Naive thymus-derived CD4-positive, alpha-beta T cell (primary cell): Measurements from ENCODE around the gene ANAPC2. TPM values are rescaled to one million over a fixed set of nuclear protein-coding genes. Genes with fewer than 3 reads are reported as not detected.

ENCODE experiments used
- ATAC-seq: fragments of 150-1000 bp; cut with Tn5 transposase; 2 replicates; pipeline ENCODE4 v1.10.0; 2021; ENCODE audit warnings: mild to moderate bottlenecking, moderate library complexity
- CTCF ChIA-PET: fragments of 350-600 bp; sonication (Branson Sonifier 250); formaldehyde crosslinking; loops from one replicate; lab custom pipeline; 2021; ENCODE audit warnings: antibody characterized with exemption; lab: Charles Lee
- POLR2A ChIA-PET: fragments of 350-600 bp; sonication (Branson Sonifier 250); formaldehyde crosslinking; loops from one replicate; lab custom pipeline; 2021; ENCODE audit warnings: antibody characterized with exemption, inconsistent platforms; lab: Charles Lee
- DNase-seq, 9 donors: peaks; one replicate each; pipeline versions ENCODE4 v3.0.0 to v3.0.0-alpha.2; 2020 to 2022; ENCODE audit warnings: mixed read lengths in 1 of 9
- H3K27ac ChIP-seq: one replicate; pipeline ENCODE4 v1.7.0; 2013; ENCODE audit warnings: mild to moderate bottlenecking, low read depth, low read length, moderate library complexity
- H3K27me3 ChIP-seq, 2 donors: one replicate each; pipeline ENCODE4 v1.7.0; 2013; ENCODE audit warnings: low read length in 2 of 2, mild to moderate bottlenecking in 2 of 2, moderate library complexity in 2 of 2; ENCODE audit not compliant: control insufficient read depth in 2 of 2, insufficient read depth in 2 of 2
- H3K36me3 ChIP-seq, 3 experiments: 1 replicate in 2 of 3; 2 replicates in 1 of 3; pipeline ENCODE4 v1.7.0; 2013; ENCODE audit warnings: low read length in 3 of 3, mild to moderate bottlenecking in 3 of 3, moderate library complexity in 1 of 3; ENCODE audit not compliant: insufficient read depth in 3 of 3, control insufficient read depth in 2 of 3
- H3K4me1 ChIP-seq, 2 donors: one replicate each; pipeline ENCODE4 v1.7.0; 2013; ENCODE audit warnings: low read length in 2 of 2, mild to moderate bottlenecking in 2 of 2, moderate library complexity in 1 of 2; ENCODE audit not compliant: control insufficient read depth in 2 of 2, insufficient read depth in 2 of 2
- H3K4me3 ChIP-seq: 2 replicates; pipeline ENCODE4 v1.7.0; 2013; ENCODE audit warnings: mild to moderate bottlenecking, low read length
- H3K9me3 ChIP-seq, 3 experiments: 1 replicate in 2 of 3; 2 replicates in 1 of 3; pipeline ENCODE4 v1.7.0; 2013; ENCODE audit warnings: low read length in 3 of 3; ENCODE audit not compliant: control insufficient read depth in 2 of 3
- H3K27ac Mint-ChIP-seq, 9 donors: one replicate each; pipeline ENCODE4 v1.8.0; 2020 to 2022; ENCODE audit warnings: mixed read lengths in 9 of 9, mild to moderate bottlenecking in 8 of 9, moderate library complexity in 5 of 9, inconsistent platforms in 2 of 9
- H3K27me3 Mint-ChIP-seq, 5 donors: one replicate each; pipeline ENCODE4 v1.8.0; 2021 to 2022; ENCODE audit warnings: mixed read lengths in 5 of 5, mild to moderate bottlenecking in 1 of 5
- H3K36me3 Mint-ChIP-seq, 5 donors: one replicate each; pipeline ENCODE4 v1.8.0; 2020 to 2022; ENCODE audit warnings: mixed read lengths in 5 of 5, mild to moderate bottlenecking in 3 of 5, inconsistent platforms in 1 of 5
- H3K4me1 Mint-ChIP-seq, 7 donors: one replicate each; pipeline ENCODE4 v1.8.0; 2020 to 2022; ENCODE audit warnings: mixed read lengths in 7 of 7, mild to moderate bottlenecking in 3 of 7, inconsistent platforms in 1 of 7
- H3K4me3 Mint-ChIP-seq, 10 donors: one replicate each; pipeline ENCODE4 v1.8.0; 2020 to 2022; ENCODE audit warnings: mild to moderate bottlenecking in 10 of 10, mixed read lengths in 10 of 10, moderate library complexity in 6 of 10, inconsistent platforms in 2 of 10
- H3K9me3 Mint-ChIP-seq, 11 donors: one replicate each; pipeline ENCODE4 v1.8.0; 2020 to 2022; ENCODE audit warnings: mixed read lengths in 11 of 11, mild to moderate bottlenecking in 4 of 11, inconsistent platforms in 1 of 11, moderate library complexity in 1 of 11
- intact Hi-C, 2 donors: fragments of 100-400 bp; cut with micrococcal nuclease; formaldehyde crosslinking; loops; one replicate each; pipeline ENCODE4 v1.15.1; 2023
- polyA plus RNA-seq, 2 donors: library from polyadenylated mRNA; unstranded; fragments of 300-500 nt; fragmentation: Illumina TruSeq; gene quantifications; one replicate each; pipeline ENCODE4 v1.2.3, GENCODE V29; 2021
- total RNA-seq, 6 experiments: library from RNA in 5 of 6; stranded (reverse) in 5 of 6; gene quantifications; 1 replicate in 5 of 6; 2 replicates in 1 of 6; pipeline ENCODE4 v1.2.3 and lab custom pipeline; 2021 to 2026

Gene ANAPC2
- total and polyA plus RNA-seq, 7 experiments from 2014 or later: 7.4 to 147 (median 131) TPM

DNA sequence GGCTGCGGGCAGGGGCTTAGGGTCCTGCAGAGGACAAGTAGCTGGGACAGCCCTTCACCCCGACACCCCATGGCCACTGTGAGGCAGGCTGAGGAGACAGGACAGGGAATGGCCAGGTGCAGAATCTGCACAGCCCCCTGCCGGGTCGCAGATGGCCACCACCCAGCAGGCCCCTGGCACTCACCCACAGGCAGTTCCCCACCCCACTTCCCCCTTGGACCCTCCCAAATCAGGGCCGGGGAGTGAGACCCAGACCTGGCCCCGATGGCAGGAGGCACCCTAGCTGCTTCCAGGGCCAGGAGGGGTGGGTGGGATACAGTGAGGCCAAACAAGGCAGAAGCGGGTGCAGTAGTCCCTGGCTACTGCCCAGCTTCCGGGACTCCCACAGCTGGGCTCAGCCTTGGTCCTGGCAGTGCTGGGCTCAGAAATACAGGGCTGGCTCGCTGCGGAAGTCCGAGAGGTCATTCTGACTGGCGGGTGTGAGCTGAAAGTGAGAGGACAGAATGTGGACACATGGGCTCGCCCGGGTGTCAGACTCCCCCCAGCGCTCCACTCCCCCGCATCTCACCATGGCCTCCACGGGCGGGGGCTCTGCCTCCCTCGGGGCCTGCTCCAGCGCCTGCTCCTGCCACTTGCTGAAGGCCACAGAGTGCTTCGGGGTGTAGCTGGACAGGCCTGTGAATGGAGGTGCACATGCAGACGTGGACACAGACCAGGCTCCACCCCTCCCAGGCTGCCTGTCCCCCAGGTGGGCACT is 3.5 kb upstream of the ANAPC2 start:
- intact Hi-C loops: no loop called here
- Histone ChIP-seq H3K27me3 (no peaks in the 10 kb centered on the region), H3K9me3 (no peaks in the 10 kb centered on the region), H3K4me1 (peaks cover 22 to 23% of the 10 kb centered on the region in 2 donors), H3K27ac (no peak overlapping the region), H3K4me3 (no peak overlapping the region), H3K36me3 (peaks cover 0 to 31% (median 0%) of the 10 kb centered on the region in 3 experiments)
- CTCF ChIA-PET: no interaction called here
- Mint-ChIP-seq H3K4me3 (no peak overlapping the region), H3K9me3 (peaks cover 0 to 2% (median 0%) of the 10 kb centered on the region in 11 donors), H3K27ac (no peak overlapping the region), H3K4me1 (peaks cover 6 to 36% (median 22%) of the 10 kb centered on the region in 7 donors), H3K27me3 (no peaks in the 10 kb centered on the region), H3K36me3 (peaks cover 0 to 6% (median 0%) of the 10 kb centered on the region in 5 donors)
- ATAC-seq (no peak), DNase-seq (no peak)
- POLR2A ChIA-PET: interaction anchor here (0.6 to 10.4 kb wide), 4 partner anchors 13 to 55 kb away, joined by 3 to 136 read pairs (median 5); partner anchors contain the start of genes NDOR1, TMEM203 and TPRN

DNA sequence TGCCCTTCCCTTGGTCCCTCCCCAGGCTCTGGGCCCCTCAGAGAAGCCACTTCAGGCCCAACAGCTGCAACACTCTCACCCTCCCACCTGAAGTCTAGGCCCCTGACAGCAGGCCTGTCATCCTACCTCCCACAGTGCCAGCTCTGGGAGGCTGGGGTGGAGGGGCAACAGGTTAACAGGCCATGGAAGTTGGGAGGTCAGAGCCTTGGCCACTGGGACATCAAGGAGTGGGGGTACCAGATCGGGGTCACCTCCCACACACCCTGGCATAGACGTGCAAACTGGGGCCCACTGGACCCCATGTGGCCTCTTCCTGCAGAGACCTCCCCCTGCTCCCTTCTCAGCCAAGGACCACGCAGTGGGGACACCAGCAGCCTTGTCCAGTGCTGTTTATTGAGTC is 2.9 kb upstream of the ANAPC2 start:
- intact Hi-C loops: no loop called here
- peak overlapping the region in 3 of 10 donors; percentile 52 to 95 (median 69) for H3K4me3 Mint-ChIP-seq
- Histone ChIP-seq H3K4me1 (peaks cover 28 to 29% of the 10 kb centered on the region in 2 donors), H3K27me3 (no peaks in the 10 kb centered on the region), H3K9me3 (no peaks in the 10 kb centered on the region), H3K36me3 (peaks cover 0 to 37% (median 0%) of the 10 kb centered on the region in 3 experiments), H3K4me3 (no peak overlapping the region), H3K27ac (no peak overlapping the region)
- ChIA-PET CTCF (no interaction called here), POLR2A (interaction anchor here (0.6 to 10.4 kb wide), 4 partner anchors 13 to 62 kb away, joined by 3 to 136 read pairs (median 7); partner anchors contain the start of genes NDOR1, TMEM203 and TPRN)
- H3K36me3 Mint-ChIP-seq: peaks cover 0 to 6% (median 0%) of the 10 kb centered on the region in 5 donors
- H3K27ac Mint-ChIP-seq: peak overlapping the region in 3 of 9 donors; percentile 42 to 86 (median 63)
- no peaks in the 10 kb centered on the region for H3K27me3 Mint-ChIP-seq
- ATAC-seq (no peak), DNase-seq (no peak)
- H3K9me3 Mint-ChIP-seq: peaks cover 0 to 2% (median 0%) of the 10 kb centered on the region in 11 donors
- H3K4me1 Mint-ChIP-seq: peaks cover 7 to 42% (median 26%) of the 10 kb centered on the region in 7 donors

DNA sequence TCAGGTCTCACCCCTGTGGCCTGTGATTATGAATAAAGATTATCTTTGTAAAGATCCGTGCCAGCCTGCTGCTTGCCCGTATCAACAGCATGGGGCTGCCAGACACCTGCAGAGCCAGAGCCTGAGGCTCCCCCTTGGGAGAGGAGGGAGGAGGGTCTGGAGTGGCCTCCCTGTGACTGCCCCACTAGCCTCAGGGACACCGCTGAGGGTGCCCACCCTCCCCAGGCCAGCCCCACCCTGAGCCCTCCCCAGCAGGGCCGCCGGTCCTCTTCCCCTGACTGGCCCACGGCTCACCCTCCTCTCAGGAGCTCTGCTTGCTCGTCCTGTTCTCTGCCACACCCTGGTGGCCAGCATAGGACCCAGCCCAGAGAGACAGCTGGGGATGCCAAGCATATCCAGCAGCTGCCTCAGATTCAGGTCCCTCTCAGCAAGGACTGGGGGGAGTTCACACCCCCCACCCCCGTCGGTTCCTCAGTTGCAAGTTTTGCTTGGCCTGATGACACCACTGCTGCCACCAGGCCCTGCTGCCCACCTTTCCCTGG is 2.0 kb upstream of the ANAPC2 start:
- Histone ChIP-seq H3K4me3 (no peak overlapping the region), H3K9me3 (no peaks in the 10 kb centered on the region), H3K27me3 (no peaks in the 10 kb centered on the region), H3K36me3 (peaks cover 0 to 46% (median 0%) of the 10 kb centered on the region in 3 experiments), H3K27ac (peak overlapping the region; percentile 99), H3K4me1 (peaks cover 30 to 32% of the 10 kb centered on the region in 2 donors)
- ATAC-seq (no peak), DNase-seq (no peak)
- peak overlapping the region in 7 of 9 donors; percentile 42 to 86 (median 66) for H3K27ac Mint-ChIP-seq
- intact Hi-C loops: no loop called here
- peak overlapping the region in 9 of 10 donors; percentile 30 to 95 (median 64) for H3K4me3 Mint-ChIP-seq
- CTCF ChIA-PET: interaction anchor here (1.9 kb wide), 1 partner anchor 20 kb away, joined by 5 read pairs; no protein-coding TSS in a partner anchor
- H3K9me3 Mint-ChIP-seq: peaks cover 0 to 2% (median 0%) of the 10 kb centered on the region in 11 donors
- POLR2A ChIA-PET: interaction anchor here (0.7 to 10.4 kb wide), 5 partner anchors 8 to 61 kb away, joined by 3 to 136 read pairs (median 16); partner anchors contain the start of genes NDOR1, TMEM203, TPRN and TUBB4B
- H3K4me1 Mint-ChIP-seq: peaks cover 9 to 50% (median 28%) of the 10 kb centered on the region in 7 donors
- no peaks in the 10 kb centered on the region for H3K27me3 Mint-ChIP-seq
- H3K36me3 Mint-ChIP-seq: peaks cover 0 to 6% (median 0%) of the 10 kb centered on the region in 5 donors

DNA sequence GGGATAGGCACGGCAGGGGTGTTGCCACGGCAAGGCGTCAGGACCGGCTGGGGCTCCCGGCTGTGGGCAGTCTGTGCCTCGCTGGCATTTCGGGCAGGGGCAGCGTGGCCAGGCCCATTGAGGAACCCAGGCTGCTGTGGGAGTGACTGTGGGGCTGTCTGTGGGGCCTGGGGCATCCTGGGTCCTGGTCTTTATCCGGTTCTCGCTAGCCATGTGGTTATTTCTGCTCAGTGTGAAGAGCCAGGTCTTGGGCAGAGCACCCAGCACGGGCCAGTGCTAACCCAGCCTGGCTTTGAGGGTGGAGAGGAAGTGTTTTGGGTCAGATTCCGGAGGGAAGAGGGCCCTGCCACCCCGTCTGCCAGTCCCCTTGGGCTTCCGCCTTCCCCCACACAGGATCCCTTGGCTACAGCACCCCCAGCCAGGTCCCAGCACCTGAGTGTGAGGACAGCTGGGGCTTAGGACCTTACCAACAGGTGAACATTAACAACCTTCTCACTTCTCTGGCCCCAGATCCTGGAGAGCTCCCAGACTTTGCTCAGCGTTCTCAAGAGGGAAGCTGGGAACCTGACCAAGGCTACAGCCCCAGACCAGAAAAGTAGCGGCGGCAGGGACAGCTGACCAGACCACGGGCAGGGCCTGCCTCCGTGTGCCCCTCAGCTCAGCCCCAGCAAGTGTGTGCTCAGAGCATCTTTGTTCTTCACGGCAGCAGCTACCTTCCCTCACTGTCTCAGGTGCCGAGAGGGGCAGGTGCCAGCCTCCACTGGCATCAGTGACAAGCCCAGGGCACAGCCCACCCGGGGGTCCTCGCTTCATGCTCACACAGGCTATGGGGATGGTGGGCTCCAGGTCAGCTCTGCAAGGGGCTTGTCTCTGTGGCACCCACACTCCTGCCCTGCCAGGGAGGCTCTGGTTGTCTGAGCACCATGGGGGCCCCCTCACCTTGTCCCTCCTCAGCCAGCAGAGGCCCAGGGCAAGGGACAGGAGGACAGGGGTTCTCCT is 1.2 kb upstream of the ANAPC2 start:
- peaks cover 9 to 54% (median 28%) of the 10 kb centered on the region in 7 donors for H3K4me1 Mint-ChIP-seq
- peak overlapping the region; percentile 98 for H3K4me3 ChIP-seq
- peak overlapping the region; percentile 85 to 96 (median 93) for H3K27ac Mint-ChIP-seq

DNA sequence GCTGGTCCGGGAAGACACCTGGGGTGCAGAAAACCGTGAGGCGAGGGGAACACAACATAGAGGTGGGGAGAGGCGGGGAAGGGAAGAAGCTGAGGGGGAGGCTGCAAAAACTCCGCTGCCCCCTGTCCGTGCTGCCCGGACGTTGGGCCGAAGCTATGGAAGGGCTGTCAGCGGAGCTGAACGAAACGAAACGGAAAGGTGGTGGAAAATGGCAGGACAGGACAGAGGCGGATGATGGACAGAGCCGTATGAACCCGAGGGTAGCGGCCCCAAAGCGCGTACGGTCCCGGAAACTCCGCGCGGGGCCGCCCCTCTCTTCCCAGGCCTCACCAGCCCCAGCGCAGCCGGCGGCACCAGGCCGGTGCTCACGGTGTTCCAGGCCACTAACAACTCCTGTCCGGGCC is 272 bp downstream of the ANAPC2 start:
- ChIA-PET CTCF (interaction anchor here (0.6 to 1.7 kb wide), 2 partner anchors 60 to 142 kb away, joined by 4 read pairs; partner anchors contain the start of gene NPDC1), POLR2A (interaction anchor here (0.9 to 10.4 kb wide), 13 partner anchors 9 to 102 kb away, joined by 3 to 136 read pairs (median 6); partner anchors contain the start of genes CYSRT1, MAN1B1, NDOR1 and NELFB)
- intact Hi-C loops: loop anchor here (1.0 to 2.0 kb wide), 10 partner anchors 12 to 398 kb away; partner anchors contain the start of genes NDOR1 (in 2 of the 2), TMEM203 (in 2 of the 2), TPRN (in 2 of the 2) and TUBB4B (in 2 of the 2)
- H3K4me3 Mint-ChIP-seq: peak overlapping the region; percentile 90 to 96 (median 92)
- Histone ChIP-seq H3K36me3 (peaks cover 0 to 69% (median 11%) of the 10 kb centered on the region in 3 experiments), H3K9me3 (no peaks in the 10 kb centered on the region), H3K4me3 (peak overlapping the region; percentile 98), H3K27me3 (no peaks in the 10 kb centered on the region), H3K27ac (peak overlapping the region; percentile 99), H3K4me1 (peaks cover 30 to 32% of the 10 kb centered on the region in 2 donors)
- DNase-seq (no peak), ATAC-seq (peak; percentile 15)
- peaks cover 14 to 61% (median 32%) of the 10 kb centered on the region in 7 donors for H3K4me1 Mint-ChIP-seq
- H3K27ac Mint-ChIP-seq: peak overlapping the region; percentile 85 to 94 (median 93)
- H3K9me3 Mint-ChIP-seq: peaks cover 0 to 2% (median 0%) of the 10 kb centered on the region in 11 donors
- H3K36me3 Mint-ChIP-seq: peaks cover 0 to 7% (median 6%) of the 10 kb centered on the region in 5 donors
- no peaks in the 10 kb centered on the region for H3K27me3 Mint-ChIP-seq

More for the DNA sequence above, 1.2 kb upstream of the ANAPC2 start:
- ATAC-seq: no peak
- H3K36me3 Mint-ChIP-seq: peaks cover 0 to 6% (median 0%) of the 10 kb centered on the region in 5 donors
- ChIA-PET POLR2A (interaction anchor here (0.6 to 10.4 kb wide), 14 partner anchors 9 to 382 kb away, joined by 3 to 136 read pairs (median 3); partner anchors contain the start of genes CYSRT1, MAN1B1, NDOR1 and RABL6), CTCF (interaction anchor here (0.7 to 1.9 kb wide), 4 partner anchors 21 to 94 kb away, joined by 3 to 5 read pairs (median 4); no protein-coding TSS in a partner anchor)
- intact Hi-C loops: loop anchor here (2.0 kb wide), 2 partner anchors 51 to 95 kb away; partner anchors contain the start of gene TUBB4B (in 1 of the 2)
- Histone ChIP-seq H3K27ac (peak overlapping the region; percentile 99), H3K4me1 (peaks cover 30 to 32% of the 10 kb centered on the region in 2 donors), H3K36me3 (peaks cover 0 to 54% (median 3%) of the 10 kb centered on the region in 3 experiments), H3K27me3 (no peaks in the 10 kb centered on the region), H3K9me3 (no peaks in the 10 kb centered on the region)
- H3K9me3 Mint-ChIP-seq: peaks cover 0 to 2% (median 0%) of the 10 kb centered on the region in 11 donors
- peak overlapping the region; percentile 91 to 99 (median 92) for H3K4me3 Mint-ChIP-seq
- no peak for DNase-seq
- H3K27me3 Mint-ChIP-seq: no peaks in the 10 kb centered on the region
